Ovary (tissue), 9 donors: ENCODE measurements around the gene GFER. TPM values are rescaled to one million over a fixed set of nuclear protein-coding genes. Genes with fewer than 3 reads are reported as not detected.

Experiments
- DNase-seq, 5 donors: peaks; one replicate each; pipeline ENCODE4 v3.0.0-alpha.2; 2019 to 2020
- H3K27ac ChIP-seq, 2 donors: fragments of 200-600 bp; one replicate each; pipeline versions ENCODE4 v1.5.1 to v1.8.0; 2019 to 2022
- H3K27me3 ChIP-seq: fragments of 200-600 bp; one replicate; pipeline ENCODE4 v1.8.0; 2022
- H3K36me3 ChIP-seq: fragments of 200-600 bp; sonication (generic); one replicate; pipeline ENCODE4 v1.5.1; 2019
- H3K4me1 ChIP-seq: one replicate; pipeline ENCODE4 v1.8.1; 2013; ENCODE audit warnings: mild to moderate bottlenecking, moderate library complexity; ENCODE audit not compliant: insufficient read depth
- H3K4me3 ChIP-seq: fragments of 200-600 bp; sonication (generic); one replicate; pipeline ENCODE4 v1.5.1; 2017
- H3K9me3 ChIP-seq, 2 donors: fragments of 200-600 bp in 1 of 2; sonication (generic) in 1 of 2; one replicate each; pipeline versions ENCODE4 v1.5.1 to v1.8.1; 2013 to 2019; ENCODE audit warnings: mild to moderate bottlenecking in 1 of 2, moderate library complexity in 1 of 2
- CTCF ChIP-seq, 3 donors: fragments of 450-650 bp in 2 of 3; fragments of 200-600 bp in 1 of 3; IDR thresholded peaks; one replicate each; pipeline versions ENCODE4 v1.5.1 to v1.8.0; 2016 to 2022; ENCODE audit warnings: antibody characterized with exemption in 3 of 3, mild to moderate bottlenecking in 1 of 3
- EP300 ChIP-seq: sonication (generic); formaldehyde crosslinking; IDR thresholded peaks from one replicate; pipeline ENCODE4 v1.6.1; 2017; ENCODE audit warnings: antibody characterized with exemption
- POLR2A ChIP-seq: fragments of 450-650 bp; IDR thresholded peaks from one replicate; pipeline ENCODE4 v1.6.1; 2017; ENCODE audit warnings: antibody characterized with exemption, mild to moderate bottlenecking, moderate library complexity
- WGBS, 3 donors: extraction: QIAGEN DNeasy Blood & Tissue Kit in 1 of 3; methylation state at CpG; one replicate each; pipeline versions ENCODE4 v1.1.5 to v1.1.7; 2013 to 2017; 5-methylcytosine and 5-hydroxymethylcytosine counted together
- intact Hi-C, 4 donors: fragments of 100-400 bp; cut with DNase I; formaldehyde crosslinking; loops; one replicate each; pipeline versions ENCODE4 v1.11.0 to v1.15.1; 2022 to 2023
- polyA plus RNA-seq, 2 donors: library from polyadenylated mRNA; stranded (reverse); fragments of 200-250 nt in 1 of 2; fragments of 350-450 nt in 1 of 2; fragmentation: Illumina TruSeq in 1 of 2; extraction: RNeasy Lipid Tissue Mini Kit (QIAGEN cat#74804) in 1 of 2; gene quantifications; one replicate each; pipeline ENCODE4 v1.2.3, GENCODE V29; 2013 to 2014
- total RNA-seq, 7 donors: library from RNA; depleted of rRNA in 2 of 7; stranded (reverse); fragments of >200 nt in 2 of 7; fragmentation: NEBNext Ultra II Directional in 3 of 7; extraction: Animal tissue kit (Norgen Biotek cat#: 25700) in 3 of 7; gene quantifications; one replicate each; pipeline versions ENCODE4 v1.1.0 to v1.2.4, GENCODE V29; 2016 to 2023
- donor health status: DM: no; HTN: no; CAD: no; lungs with moderate emphysema.
- donor health status: DM: no; HTN: no; CAD: no.
- donor health status: Bipolar disorder and iron deficiency.
- donor health status: DM: yes; HTN: yes; CAD: no.
- donor health status: DM: no; HTN: no; CAD: no.
- donor health status: DM: yes; HTN: yes; CAD: no.

GFER gene
- total and polyA plus RNA-seq, 9 donors = 6.1 to 18.5 (median 14.0) TPM

- peak; percentile 100 for DNase-seq
- intact Hi-C loops = no loop called here
- peak within 1 kb of the TSS; percentile 15 to 74 for H3K27ac ChIP-seq
- no peaks in the 10 kb centered on the region for H3K27me3 ChIP-seq
- TF ChIP-seq CTCF (IDR thresholded peaks at IDR 0.05) (no peak), POLR2A (peak; percentile 84)
- H3K4me3 ChIP-seq = peak within 1 kb of the TSS; percentile 68
- no peaks in the 10 kb centered on the region for H3K36me3 ChIP-seq
- no peaks in the 10 kb centered on the region for H3K9me3 ChIP-seq
- 1 to 2% (median 1%) methylated on average over 54 to 77 of the region's 77 CpGs for WGBS, 3 donors
- peaks cover 4% of the 10 kb centered on the region for H3K4me1 ChIP-seq
Observed at GRCh38 chr16:1942810-1943726, 40.9 kb upstream of the GFER start, which contains the start of gene MSRB1. Gene MSRB1 (minus strand): TSS chr16:1943199. CDS start chr16:1943156, 43 bp downstream.

- Histone ChIP-seq H3K4me1 (peaks cover 4% of the 10 kb centered on the region), H3K36me3 (no peaks in the 10 kb centered on the region), H3K9me3 (no peaks in the 10 kb centered on the region), H3K27ac (no peak overlapping the region), H3K27me3 (no peaks in the 10 kb centered on the region), H3K4me3 (no peak overlapping the region)
- TF ChIP-seq POLR2A = no peak
- no peak for TF ChIP-seq EP300
- no peak for TF ChIP-seq CTCF (IDR thresholded peaks at IDR 0.05)
- WGBS, 3 donors = 91 to 93% (median 92%) methylated on average over 21 of the region's 21 CpGs
- intact Hi-C loops = no loop called here
- no peak for DNase-seq
Observed at GRCh38 chr16:1944612-1945199, 39.3 kb upstream of the GFER start.

GRCh38 chr16:1945559-1946391, 38.2 kb upstream of the GFER start:
- no peak overlapping the region for H3K4me3 ChIP-seq
- H3K27me3 ChIP-seq = no peaks in the 10 kb centered on the region
- H3K4me1 ChIP-seq = peaks cover 4% of the 10 kb centered on the region
- DNase-seq = no peak
- 82 to 86% (median 85%) methylated on average over 19 of the region's 19 CpGs for WGBS, 3 donors
- H3K9me3 ChIP-seq = no peaks in the 10 kb centered on the region
- H3K27ac ChIP-seq = no peak overlapping the region
- intact Hi-C loops = no loop called here
- TF ChIP-seq POLR2A = no peak
- TF ChIP-seq EP300 = no peak
- TF ChIP-seq CTCF (IDR thresholded peaks at IDR 0.05) = no peak
- no peaks in the 10 kb centered on the region for H3K36me3 ChIP-seq
